Activated CD4-positive, CD25-positive, alpha-beta regulatory T cell treated with anti-CD3 and anti-CD28 coated beads, Interleukin-2, amount 50 U/mL, for 16 hours (primary cell): ENCODE results near the gene NEBL.

Source experiments
- DNase-seq: peaks from one replicate; pipeline ENCODE4 v3.0.0-alpha.2; 2020; ENCODE audit warnings: low read depth, low spot score

Gene NEBL

GRCh38 chr10:20901110-20901509 is 4.0 kb upstream of the NEBL start:
- DNase-seq = no peak

- DNase-seq = no peak
These were observed 1.9 kb upstream of the NEBL start for GRCh38 chr10:20898866-20899535.

GRCh38 chr10:20893297-20893696 is 3.8 kb downstream of the NEBL start:
- DNase-seq = no peak

- no peak for DNase-seq
These were observed 4.3 kb downstream of the NEBL start for GRCh38 chr10:20892796-20893195.

GRCh38 chr10:20892011-20892585 is 5.0 kb downstream of the NEBL start:
- DNase-seq = no peak

GRCh38 chr10:20891338-20891714 is 5.8 kb downstream of the NEBL start:
- no peak for DNase-seq

GRCh38 chr10:20890491-20891337 is 6.4 kb downstream of the NEBL start:
- no peak for DNase-seq

GRCh38 chr10:20890009-20890408 is 7.1 kb downstream of the NEBL start:
- no peak for DNase-seq

- DNase-seq = no peak
These were observed 8.3 kb downstream of the NEBL start for GRCh38 chr10:20888620-20889330.

- DNase-seq = no peak
These were observed 9.2 kb downstream of the NEBL start for GRCh38 chr10:20887706-20888555.

GRCh38 chr10:20885678-20886077 is 11.4 kb downstream of the NEBL start:
- no peak for DNase-seq

GRCh38 chr10:20883552-20883951 is 13.6 kb downstream of the NEBL start:
- no peak for DNase-seq

GRCh38 chr10:20882091-20882490 is 15.0 kb downstream of the NEBL start:
- no peak for DNase-seq

GRCh38 chr10:20879136-20879535 is 18.0 kb downstream of the NEBL start:
- no peak for DNase-seq

- DNase-seq = no peak
These were observed 18.8 kb downstream of the NEBL start for GRCh38 chr10:20877986-20878983.

- DNase-seq = no peak
These were observed 19.6 kb downstream of the NEBL start for GRCh38 chr10:20877554-20877953.

- no peak for DNase-seq
These were observed 22.9 kb downstream of the NEBL start for GRCh38 chr10:20874261-20874660.

- DNase-seq = no peak
These were observed 25.1 kb downstream of the NEBL start for GRCh38 chr10:20871970-20872369.

GRCh38 chr10:20870834-20871233 is 26.3 kb downstream of the NEBL start:
- DNase-seq = no peak

GRCh38 chr10:20863008-20863407 is 34.1 kb downstream of the NEBL start:
- no peak for DNase-seq
